Fibroblast of villous mesenchyme (primary cell): ENCODE measurements around the gene CAVIN2. TPM values are rescaled to one million over a fixed set of nuclear protein-coding genes. Genes with fewer than 3 reads are reported as not detected.

Experiments
- DNase-seq: peaks from one replicate; pipeline ENCODE4 v3.0.0-alpha.2; 2010; ENCODE audit warnings: low read depth
- H3K4me3 ChIP-seq: 2 replicates; pipeline ENCODE4 v1.5.1; 2011; ENCODE audit warnings: low read depth, mild to moderate bottlenecking, low read length
- total RNA-seq: library from RNA; depleted of rRNA; stranded (reverse); fragments of >200 nt; gene quantifications from 2 replicates; pipeline ENCODE4 v1.2.3, GENCODE V29; 2012
- TF ChIP-seq, protein P1 (sequence below): IDR thresholded peaks from 2 replicates; pipeline ENCODE4 v1.5.1; 2012; ENCODE audit warnings: low read depth, mild to moderate bottlenecking, low read length; ENCODE audit not compliant: insufficient read depth

The CAVIN2 gene
- total RNA-seq, 1 donor, result 21.6 TPM

DNA sequence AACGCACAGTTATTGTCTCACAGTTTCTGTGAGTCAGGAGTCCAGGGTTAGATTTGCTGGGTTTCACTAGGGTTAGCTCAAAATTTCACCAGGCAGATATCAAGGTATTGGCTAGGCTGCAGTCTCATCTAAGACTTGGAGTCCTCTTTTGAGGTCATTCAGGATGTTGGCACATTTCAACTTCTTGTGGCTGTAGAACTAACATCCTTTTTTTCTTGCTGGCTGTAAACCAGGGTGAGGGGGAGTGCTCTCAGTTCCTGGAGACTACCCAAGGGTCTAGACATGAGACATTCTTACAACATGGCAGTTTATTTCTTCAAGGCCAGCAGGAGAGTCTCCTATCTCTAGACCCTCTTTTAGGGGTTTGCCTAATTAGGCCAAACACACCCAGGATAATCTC lies 12.8 kb upstream of the CAVIN2 start:
- no peak overlapping the region for H3K4me3 ChIP-seq
- no peak for DNase-seq
- TF ChIP-seq, protein P1, sequence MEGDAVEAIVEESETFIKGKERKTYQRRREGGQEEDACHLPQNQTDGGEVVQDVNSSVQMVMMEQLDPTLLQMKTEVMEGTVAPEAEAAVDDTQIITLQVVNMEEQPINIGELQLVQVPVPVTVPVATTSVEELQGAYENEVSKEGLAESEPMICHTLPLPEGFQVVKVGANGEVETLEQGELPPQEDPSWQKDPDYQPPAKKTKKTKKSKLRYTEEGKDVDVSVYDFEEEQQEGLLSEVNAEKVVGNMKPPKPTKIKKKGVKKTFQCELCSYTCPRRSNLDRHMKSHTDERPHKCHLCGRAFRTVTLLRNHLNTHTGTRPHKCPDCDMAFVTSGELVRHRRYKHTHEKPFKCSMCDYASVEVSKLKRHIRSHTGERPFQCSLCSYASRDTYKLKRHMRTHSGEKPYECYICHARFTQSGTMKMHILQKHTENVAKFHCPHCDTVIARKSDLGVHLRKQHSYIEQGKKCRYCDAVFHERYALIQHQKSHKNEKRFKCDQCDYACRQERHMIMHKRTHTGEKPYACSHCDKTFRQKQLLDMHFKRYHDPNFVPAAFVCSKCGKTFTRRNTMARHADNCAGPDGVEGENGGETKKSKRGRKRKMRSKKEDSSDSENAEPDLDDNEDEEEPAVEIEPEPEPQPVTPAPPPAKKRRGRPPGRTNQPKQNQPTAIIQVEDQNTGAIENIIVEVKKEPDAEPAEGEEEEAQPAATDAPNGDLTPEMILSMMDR, result no peak

GRCh38 chr2:191857886-191858285 lies 11.0 kb upstream of the CAVIN2 start:
- TF ChIP-seq, protein P1, result no peak
- H3K4me3 ChIP-seq, result no peak overlapping the region
- no peak for DNase-seq

DNA sequence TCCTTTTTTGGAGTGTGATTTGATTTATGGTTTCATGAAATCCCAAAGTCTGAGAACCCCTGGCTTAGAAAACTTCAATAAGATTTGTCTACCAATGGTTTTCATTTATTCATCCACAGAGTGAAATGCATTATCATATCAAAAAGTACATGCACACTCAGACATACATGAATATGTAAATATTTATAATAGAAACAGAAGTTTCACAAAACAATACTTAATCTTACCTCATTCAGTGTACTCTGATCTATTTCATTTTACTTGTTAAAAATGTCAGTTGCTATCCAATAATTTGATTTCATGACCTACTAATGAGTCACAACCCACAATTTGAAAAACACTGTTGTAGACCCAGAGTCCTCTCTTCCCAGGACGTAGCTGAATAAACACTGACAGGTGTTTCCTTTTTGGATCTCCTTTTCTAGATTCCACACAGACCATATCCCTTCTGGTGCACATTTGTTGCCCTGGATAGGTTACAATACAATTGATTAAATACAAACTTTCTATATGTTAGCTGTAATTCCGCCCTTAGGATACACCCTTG lies 10.4 kb upstream of the CAVIN2 start:
- H3K4me3 ChIP-seq, result no peak overlapping the region
- TF ChIP-seq, protein P1, result no peak
- DNase-seq, result peak; percentile 60

DNA sequence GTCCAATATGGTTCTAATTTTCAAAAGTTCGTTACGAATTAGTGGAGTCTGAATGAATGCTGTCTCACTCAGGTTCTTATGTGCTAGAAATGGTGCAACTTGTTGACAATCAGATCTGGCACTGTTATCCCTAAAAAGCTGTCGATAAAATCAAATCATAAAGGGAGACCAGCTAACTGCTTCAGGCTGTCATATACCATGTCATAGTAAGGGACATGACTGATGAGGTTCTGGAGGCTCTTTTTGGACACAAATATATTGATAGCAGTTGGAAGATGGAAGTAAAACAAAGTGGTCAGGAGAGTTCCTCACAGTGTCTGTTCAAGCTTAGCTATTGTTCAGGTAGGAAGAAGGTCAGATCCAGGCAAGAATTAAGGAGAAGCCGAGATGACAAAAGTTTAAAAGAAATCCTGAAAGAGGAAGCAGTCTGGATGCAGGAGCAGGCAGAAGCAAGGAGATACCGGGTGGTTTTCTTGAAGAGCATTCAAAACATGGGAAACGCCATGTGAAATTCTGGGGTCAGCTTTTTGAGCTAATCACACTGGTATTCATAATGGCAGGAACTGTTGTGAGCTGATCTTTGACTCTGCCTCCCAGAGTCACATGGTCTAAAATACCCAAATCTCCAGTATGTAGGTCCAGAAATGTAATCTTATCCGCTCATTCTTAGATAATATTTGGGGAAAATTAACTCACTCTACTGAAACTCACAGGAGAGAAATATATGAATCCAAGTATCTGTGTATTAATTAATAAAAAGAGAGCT lies 9.4 kb upstream of the CAVIN2 start:
- TF ChIP-seq, protein P1, result no peak
- H3K4me3 ChIP-seq, result no peak overlapping the region

GRCh38 chr2:191855382-191855781 lies 8.5 kb upstream of the CAVIN2 start:
- no peak overlapping the region for H3K4me3 ChIP-seq
- no peak for DNase-seq
- TF ChIP-seq, protein P1, result no peak

More for the DNA sequence above, 9.4 kb upstream of the CAVIN2 start:
- no peak for DNase-seq

GRCh38 chr2:191854382-191855372 lies 7.8 kb upstream of the CAVIN2 start:
- no peak overlapping the region for H3K4me3 ChIP-seq
- TF ChIP-seq, protein P1, result no peak
- DNase-seq, result no peak
